Astrocyte of the spinal cord (primary cell): ENCODE measurements around the gene FMN2.

Experiments used
- DNase-seq: peaks from one replicate; pipeline ENCODE4 v3.0.0; 2011; ENCODE audit warnings: low read depth, low spot score
- H3K4me3 ChIP-seq: 2 replicates; pipeline ENCODE4 v1.5.1; 2011; ENCODE audit warnings: low read depth, mild to moderate bottlenecking, low read length, moderate library complexity
- CTCF ChIP-seq: IDR thresholded peaks from 2 replicates; pipeline ENCODE4 v1.5.1; 2012; ENCODE audit warnings: low read depth, mild to moderate bottlenecking, low read length, inconsistent platforms
- in situ Hi-C: cut with HindIII; loops from 2 replicates; pipeline ENCODE4 v1.10.0; 2017; ENCODE audit warnings: low sequenced_read_pairs

The FMN2 gene

GRCh38 chr1:240091614-240092300, at the start of gene FMN2:
Gene FMN2 (plus strand): TSS chr1:240091883. CDS start chr1:240092110, 227 bp downstream.
- H3K4me3 ChIP-seq, result peak within 1 kb of the TSS; percentile 66
- DNase-seq, result peak; percentile 55
- TF ChIP-seq CTCF, result no peak
- in situ Hi-C loops, result no loop called here

- TF ChIP-seq CTCF, result no peak
- DNase-seq, result no peak
- in situ Hi-C loops, result no loop called here
- H3K4me3 ChIP-seq, result no peak overlapping the region
Observed at GRCh38 chr1:240044620-240045019, 47.1 kb upstream of the FMN2 start.

GRCh38 chr1:240046000-240046399, 45.7 kb upstream of the FMN2 start:
- no peak for DNase-seq
- no peak for TF ChIP-seq CTCF
- H3K4me3 ChIP-seq, result no peak overlapping the region
- in situ Hi-C loops, result no loop called here

GRCh38 chr1:240054109-240054701, 37.5 kb upstream of the FMN2 start:
- no peak for DNase-seq
- in situ Hi-C loops, result no loop called here
- no peak overlapping the region for H3K4me3 ChIP-seq
- no peak for TF ChIP-seq CTCF

- no peak for TF ChIP-seq CTCF
- no peak for DNase-seq
- in situ Hi-C loops, result no loop called here
- no peak overlapping the region for H3K4me3 ChIP-seq
Observed at GRCh38 chr1:240055936-240056335, 35.7 kb upstream of the FMN2 start.

GRCh38 chr1:240056350-240056749, 35.3 kb upstream of the FMN2 start:
- no peak for DNase-seq
- TF ChIP-seq CTCF, result no peak
- in situ Hi-C loops, result no loop called here
- no peak overlapping the region for H3K4me3 ChIP-seq
